Kidney tubule cell (primary cell): ENCODE measurements around the gene DLEC1.

ENCODE experiments used
- DNase-seq: peaks from one replicate; pipeline ENCODE4 v3.0.0-alpha.2; 2018; ENCODE audit warnings: low spot score

The DLEC1 gene, protein sequence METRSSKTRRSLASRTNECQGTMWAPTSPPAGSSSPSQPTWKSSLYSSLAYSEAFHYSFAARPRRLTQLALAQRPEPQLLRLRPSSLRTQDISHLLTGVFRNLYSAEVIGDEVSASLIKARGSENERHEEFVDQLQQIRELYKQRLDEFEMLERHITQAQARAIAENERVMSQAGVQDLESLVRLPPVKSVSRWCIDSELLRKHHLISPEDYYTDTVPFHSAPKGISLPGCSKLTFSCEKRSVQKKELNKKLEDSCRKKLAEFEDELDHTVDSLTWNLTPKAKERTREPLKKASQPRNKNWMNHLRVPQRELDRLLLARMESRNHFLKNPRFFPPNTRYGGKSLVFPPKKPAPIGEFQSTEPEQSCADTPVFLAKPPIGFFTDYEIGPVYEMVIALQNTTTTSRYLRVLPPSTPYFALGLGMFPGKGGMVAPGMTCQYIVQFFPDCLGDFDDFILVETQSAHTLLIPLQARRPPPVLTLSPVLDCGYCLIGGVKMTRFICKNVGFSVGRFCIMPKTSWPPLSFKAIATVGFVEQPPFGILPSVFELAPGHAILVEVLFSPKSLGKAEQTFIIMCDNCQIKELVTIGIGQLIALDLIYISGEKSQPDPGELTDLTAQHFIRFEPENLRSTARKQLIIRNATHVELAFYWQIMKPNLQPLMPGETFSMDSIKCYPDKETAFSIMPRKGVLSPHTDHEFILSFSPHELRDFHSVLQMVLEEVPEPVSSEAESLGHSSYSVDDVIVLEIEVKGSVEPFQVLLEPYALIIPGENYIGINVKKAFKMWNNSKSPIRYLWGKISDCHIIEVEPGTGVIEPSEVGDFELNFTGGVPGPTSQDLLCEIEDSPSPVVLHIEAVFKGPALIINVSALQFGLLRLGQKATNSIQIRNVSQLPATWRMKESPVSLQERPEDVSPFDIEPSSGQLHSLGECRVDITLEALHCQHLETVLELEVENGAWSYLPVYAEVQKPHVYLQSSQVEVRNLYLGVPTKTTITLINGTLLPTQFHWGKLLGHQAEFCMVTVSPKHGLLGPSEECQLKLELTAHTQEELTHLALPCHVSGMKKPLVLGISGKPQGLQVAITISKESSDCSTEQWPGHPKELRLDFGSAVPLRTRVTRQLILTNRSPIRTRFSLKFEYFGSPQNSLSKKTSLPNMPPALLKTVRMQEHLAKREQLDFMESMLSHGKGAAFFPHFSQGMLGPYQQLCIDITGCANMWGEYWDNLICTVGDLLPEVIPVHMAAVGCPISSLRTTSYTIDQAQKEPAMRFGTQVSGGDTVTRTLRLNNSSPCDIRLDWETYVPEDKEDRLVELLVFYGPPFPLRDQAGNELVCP (N-terminal part only)

DNA sequence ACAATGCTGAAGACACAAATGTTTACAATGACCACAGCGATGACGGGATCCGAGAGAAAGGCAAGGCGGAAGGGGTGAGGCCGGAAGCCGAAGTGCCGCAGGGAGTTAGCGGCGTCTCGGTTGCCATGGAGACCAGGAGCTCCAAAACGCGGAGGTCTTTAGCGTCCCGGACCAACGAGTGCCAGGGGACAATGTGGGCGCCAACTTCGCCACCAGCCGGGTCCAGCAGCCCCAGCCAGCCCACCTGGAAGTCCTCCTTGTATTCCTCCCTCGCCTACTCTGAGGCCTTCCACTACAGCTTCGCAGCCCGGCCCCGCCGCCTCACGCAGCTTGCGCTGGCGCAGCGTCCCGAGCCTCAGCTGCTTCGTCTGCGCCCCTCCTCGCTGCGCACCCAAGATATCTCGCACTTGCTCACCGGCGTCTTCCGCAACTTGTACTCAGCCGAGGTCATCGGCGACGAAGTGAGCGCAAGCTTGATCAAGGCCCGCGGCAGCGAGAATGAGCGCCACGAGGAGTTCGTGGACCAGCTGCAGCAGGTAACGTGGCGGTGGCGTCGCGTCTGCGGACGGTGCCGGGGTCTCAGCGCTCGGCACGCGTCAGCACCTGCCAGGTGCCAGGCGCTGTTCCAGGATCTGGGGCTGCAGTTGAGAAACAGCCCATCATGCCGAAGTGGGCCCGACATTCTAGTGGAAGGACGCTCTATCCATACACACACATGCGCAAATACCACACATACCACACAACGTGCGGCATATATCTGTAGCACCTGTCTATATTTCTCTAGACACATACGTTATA lies at the start of gene DLEC1:
DLEC1 (plus strand) TSS at position 108 of the 798 bp plus-strand sequence; CDS start at position 126, 18 bp downstream.
- peak; percentile 64 for DNase-seq

- no peak for DNase-seq
These were observed 49.1 kb upstream of the DLEC1 start for GRCh38 chr3:37989821-37990480.

DNA sequence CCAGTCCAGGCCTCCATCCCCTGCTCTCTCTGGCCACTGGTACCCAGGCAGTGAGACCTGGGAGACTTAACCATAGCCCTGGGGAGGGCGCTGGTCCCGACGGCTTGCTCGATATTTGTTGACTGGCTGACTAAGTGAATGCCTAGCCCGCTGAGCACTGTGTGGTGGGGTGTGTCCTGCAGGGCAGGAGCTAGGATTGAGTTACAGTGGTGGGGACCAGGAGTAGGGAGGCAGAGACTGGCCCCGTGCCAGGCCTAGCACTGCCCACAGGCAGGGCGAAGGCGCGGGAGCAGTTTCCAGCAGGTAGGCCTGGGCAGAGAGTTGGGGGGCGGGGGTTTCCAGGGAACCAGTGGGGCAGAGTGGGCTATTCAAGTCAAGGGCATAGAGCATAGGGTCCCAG lies 48.5 kb upstream of the DLEC1 start, which contains the start of gene VILL:
VILL (plus strand) TSS at position 260 of the 400 bp plus-strand sequence. CDS start 2,887 bp downstream, outside the sequence.
- DNase-seq = peak; percentile 54

GRCh38 chr3:37991109-37991508 lies 47.9 kb upstream of the DLEC1 start:
- DNase-seq = no peak

- DNase-seq = no peak
These were observed 47.2 kb upstream of the DLEC1 start for GRCh38 chr3:37991823-37992222.

- DNase-seq = peak; percentile 37
These were observed 46.5 kb upstream of the DLEC1 start for GRCh38 chr3:37992271-37993066.

- no peak for DNase-seq
These were observed 45.9 kb upstream of the DLEC1 start for GRCh38 chr3:37993067-37993455.

- no peak for DNase-seq
These were observed 45.6 kb upstream of the DLEC1 start for GRCh38 chr3:37993460-37993819.

DNA sequence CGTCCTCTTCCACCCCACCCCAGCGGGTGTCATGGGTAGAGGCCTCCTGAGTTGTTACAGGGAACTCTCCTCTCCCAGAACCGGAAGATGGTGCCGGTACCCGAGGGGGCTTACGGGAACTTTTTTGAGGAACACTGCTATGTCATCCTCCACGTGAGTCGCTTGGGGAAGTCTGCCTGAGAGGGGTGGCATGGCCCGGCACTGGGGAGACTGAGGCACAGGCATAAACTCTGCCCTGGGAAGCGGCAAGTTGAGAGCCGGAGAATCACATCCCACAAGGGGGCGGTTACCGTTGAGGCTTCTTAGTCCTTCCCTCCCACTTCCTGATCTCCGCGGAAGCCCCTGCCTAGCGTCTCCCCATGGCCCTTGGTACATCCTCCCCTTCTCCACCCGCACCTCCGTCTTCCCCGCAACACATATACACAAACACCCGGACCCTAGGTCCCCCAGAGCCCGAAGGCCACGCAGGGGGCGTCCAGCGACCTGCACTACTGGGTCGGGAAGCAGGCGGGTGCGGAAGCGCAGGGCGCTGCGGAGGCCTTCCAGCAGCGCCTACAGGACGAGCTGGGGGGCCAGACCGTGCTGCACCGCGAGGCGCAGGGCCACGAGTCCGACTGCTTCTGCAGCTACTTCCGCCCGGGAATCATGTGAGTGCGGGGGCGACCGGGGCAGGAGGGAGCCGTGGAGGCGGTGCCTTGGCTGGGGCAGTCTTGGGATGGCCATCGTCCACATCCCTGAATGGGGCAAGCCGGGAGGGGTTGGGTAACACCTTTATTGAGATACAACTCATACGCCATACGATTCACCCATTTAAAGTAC lies 45.0 kb upstream of the DLEC1 start:
- DNase-seq = peak; percentile 76

- no peak for DNase-seq
These were observed 44.4 kb upstream of the DLEC1 start for GRCh38 chr3:37994639-37994972.

DNA sequence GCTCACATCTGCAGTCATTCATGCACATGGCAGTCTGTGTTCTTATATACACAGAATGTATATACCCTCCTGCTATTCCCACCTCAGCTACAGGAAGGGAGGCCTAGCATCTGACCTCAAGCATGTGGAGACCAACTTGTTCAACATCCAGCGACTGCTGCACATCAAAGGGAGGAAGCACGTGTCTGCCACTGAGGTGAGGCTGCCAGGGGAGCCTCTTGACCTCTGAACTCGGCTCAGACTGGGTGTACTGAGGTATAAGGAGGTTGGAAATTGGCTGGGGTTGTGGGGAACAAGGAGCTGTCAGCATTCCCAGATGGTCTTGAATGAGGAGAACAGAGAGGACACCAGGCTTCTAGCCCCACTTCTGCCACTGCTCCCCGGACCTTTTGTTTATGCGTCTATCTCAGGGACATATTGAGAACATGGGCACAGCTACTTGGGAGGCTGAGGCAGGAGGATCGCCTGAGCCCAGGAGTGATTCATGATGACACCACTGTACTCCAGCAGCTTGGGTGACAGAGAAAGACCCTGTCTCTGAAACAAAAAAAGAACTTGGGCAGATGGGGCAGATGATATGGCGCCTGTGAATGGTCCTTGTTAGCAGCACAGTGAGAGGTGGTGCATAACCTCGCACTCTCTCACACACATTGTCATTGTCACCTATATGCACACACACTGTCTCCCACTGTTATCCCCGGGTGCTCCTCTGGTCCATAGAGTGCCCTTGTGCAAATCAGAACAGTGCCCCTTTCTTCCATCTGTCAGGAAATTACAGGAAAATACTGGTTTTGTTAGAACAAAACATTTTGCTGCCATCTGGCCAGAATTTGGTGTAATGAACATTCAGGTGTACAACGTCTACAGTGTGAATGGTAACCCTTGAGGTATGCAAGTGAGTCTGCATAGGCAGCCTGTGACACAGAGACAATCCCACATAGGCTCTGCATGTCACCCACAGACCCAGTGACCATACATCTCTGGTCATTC lies 43.1 kb upstream of the DLEC1 start:
- DNase-seq = no peak

- peak; percentile 89 for DNase-seq
These were observed 42.2 kb upstream of the DLEC1 start for GRCh38 chr3:37996785-37997301.

DNA sequence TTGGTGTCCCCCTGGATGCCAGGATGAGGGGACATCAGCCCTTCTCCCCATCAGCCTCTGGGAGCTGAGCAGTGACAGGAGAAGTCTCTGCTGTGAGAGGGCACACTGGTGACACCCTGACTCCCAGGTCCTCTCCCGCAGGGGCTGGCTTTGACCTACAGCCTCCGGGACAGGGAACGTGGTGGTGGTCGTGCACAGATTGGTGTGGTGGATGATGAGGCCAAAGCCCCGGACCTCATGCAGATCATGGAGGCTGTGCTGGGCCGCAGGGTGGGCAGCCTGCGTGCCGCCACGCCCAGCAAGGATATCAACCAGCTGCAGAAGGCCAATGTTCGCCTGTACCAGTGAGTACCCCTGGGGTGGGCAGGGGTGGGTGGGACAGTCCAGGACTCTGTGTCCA lies 41.7 kb upstream of the DLEC1 start:
- no peak for DNase-seq

DNA sequence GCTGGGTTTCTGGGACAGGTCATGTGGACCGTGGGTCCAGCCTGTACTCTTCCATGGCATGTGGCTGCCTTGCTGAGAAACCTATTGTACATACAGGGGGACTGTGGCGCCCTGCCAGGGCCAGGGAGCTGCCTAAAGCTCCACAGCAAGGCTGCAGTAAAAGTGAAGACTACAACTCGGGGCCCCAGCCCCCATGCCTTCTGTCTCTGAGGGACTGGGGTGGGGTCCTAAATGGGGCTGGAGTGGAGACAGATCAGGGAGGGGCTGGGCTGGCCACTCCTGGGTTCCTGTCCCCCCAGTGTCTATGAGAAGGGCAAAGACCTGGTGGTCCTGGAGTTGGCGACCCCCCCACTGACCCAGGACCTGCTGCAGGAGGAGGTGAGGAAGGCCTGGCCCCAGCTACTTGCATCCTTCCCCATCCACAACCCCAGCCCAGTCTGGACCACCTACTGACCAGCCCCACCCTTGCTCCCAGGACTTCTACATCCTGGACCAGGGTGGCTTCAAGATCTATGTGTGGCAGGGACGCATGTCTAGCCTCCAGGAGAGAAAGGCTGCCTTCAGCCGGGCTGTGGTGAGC lies 41.1 kb upstream of the DLEC1 start:
- DNase-seq = no peak

GRCh38 chr3:37999836-38000235 lies 39.2 kb upstream of the DLEC1 start:
- DNase-seq = no peak

DNA sequence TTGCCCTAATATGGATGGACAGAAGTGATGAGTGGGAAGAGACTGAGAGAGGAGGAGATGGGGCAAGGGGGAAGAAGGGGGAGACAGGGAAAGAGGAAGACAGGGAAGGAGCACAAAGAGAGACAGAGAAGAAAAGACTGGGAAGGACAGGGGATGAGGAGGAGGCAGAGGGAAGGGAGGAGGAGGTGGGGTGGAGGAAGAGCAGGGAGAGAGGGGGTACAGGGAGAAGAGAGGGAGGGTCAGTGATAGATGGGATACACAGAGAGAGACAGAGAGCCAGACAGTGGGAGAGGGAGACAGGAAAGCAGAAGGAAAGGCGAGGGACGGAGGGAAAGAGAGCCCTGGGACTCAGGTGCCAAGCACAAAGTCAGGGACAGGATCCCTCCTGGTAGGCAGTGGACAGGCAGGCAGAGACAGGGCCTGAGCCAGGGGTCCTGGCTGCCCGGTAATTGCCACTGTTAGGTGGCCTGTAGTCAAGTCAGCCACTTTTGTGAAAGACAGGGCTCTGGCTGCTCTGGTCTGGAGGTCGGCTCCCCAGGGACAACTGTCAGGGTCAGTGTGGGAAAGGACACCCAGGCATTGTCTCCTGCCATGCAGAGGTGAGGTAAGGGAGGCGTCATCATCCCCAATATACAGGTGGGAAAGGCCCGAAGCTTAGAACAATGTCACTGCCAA lies 38.6 kb upstream of the DLEC1 start:
- DNase-seq = no peak
